GM10266 (cell line): ENCODE measurements around the gene SIPA1.

Source experiments
- DNase-seq: peaks from one replicate; pipeline ENCODE4 v3.0.0; 2012; ENCODE audit errors: extremely low spot score
- CTCF ChIP-seq: IDR thresholded peaks from 2 replicates; pipeline ENCODE4 v1.5.1; 2012; ENCODE audit warnings: mild to moderate bottlenecking, low read depth; ENCODE audit not compliant: control insufficient read depth, insufficient read depth; ENCODE audit errors: missing control alignments

SIPA1 gene

GRCh38 chr11:65610404-65610803 is 27.5 kb upstream of the SIPA1 start:
- no peak for TF ChIP-seq CTCF
- no peak for DNase-seq

- no peak for DNase-seq
- TF ChIP-seq CTCF = no peak
Measured at GRCh38 chr11:65611028-65611757, 26.7 kb upstream of the SIPA1 start.

GRCh38 chr11:65611758-65612603 is 25.9 kb upstream of the SIPA1 start:
- no peak for DNase-seq
- no peak for TF ChIP-seq CTCF

GRCh38 chr11:65612691-65613090 is 25.2 kb upstream of the SIPA1 start:
- no peak for DNase-seq
- no peak for TF ChIP-seq CTCF

- no peak for DNase-seq
- TF ChIP-seq CTCF = no peak
Measured at GRCh38 chr11:65613091-65613928, 24.6 kb upstream of the SIPA1 start.

GRCh38 chr11:65615229-65615949 is 22.5 kb upstream of the SIPA1 start, which contains the start of gene PCNX3:
TSS of gene PCNX3 (plus strand) at chr11:65615776. CDS start at chr11:65616312, 536 bp downstream.
- peak; percentile 100 for DNase-seq
- TF ChIP-seq CTCF = no peak
